GM23338 (cell line): ENCODE data around the gene MC2R. TPM values are rescaled to one million over a fixed set of nuclear protein-coding genes. Genes with fewer than 3 reads are reported as not detected.

Source experiments
- ATAC-seq: fragments of 200-7000 bp; cut with Tn5 transposase; 3 replicates; pipeline ENCODE4 v1.9.1; 2020
- DNase-seq: peaks from one replicate; pipeline ENCODE4 v3.0.0-alpha.2; 2015; ENCODE audit warnings: low spot score
- H2AFZ ChIP-seq: fragments of 200-600 bp; sonication (generic); 2 replicates; pipeline ENCODE4 v1.8.0; 2016; ENCODE audit warnings: antibody characterized with exemption, mild to moderate bottlenecking, moderate library complexity
- H3F3A ChIP-seq: fragments of 200-600 bp; sonication (generic); replicated peaks from 2 replicates; pipeline ENCODE4 v1.8.0; 2017; ENCODE audit warnings: antibody characterized with exemption, mixed run types, low read depth
- H3K27ac ChIP-seq: fragments of 200-600 bp; sonication (generic); 2 replicates; pipeline ENCODE4 v1.6.1; 2016; ENCODE audit warnings: low read depth
- H3K27me3 ChIP-seq: fragments of 200-600 bp; sonication (generic); 2 replicates; pipeline ENCODE4 v1.8.0; 2016; ENCODE audit warnings: mild to moderate bottlenecking, mixed run types, moderate library complexity; ENCODE audit not compliant: insufficient read depth
- H3K36me3 ChIP-seq: fragments of 200-600 bp; sonication (generic); 2 replicates; pipeline ENCODE4 v1.8.0; 2016; ENCODE audit warnings: mild to moderate bottlenecking; ENCODE audit not compliant: insufficient read depth
- H3K4me1 ChIP-seq: fragments of 200-600 bp; sonication (generic); 2 replicates; pipeline ENCODE4 v1.8.0; 2016; ENCODE audit warnings: mild to moderate bottlenecking, moderate library complexity; ENCODE audit not compliant: insufficient read depth
- H3K4me2 ChIP-seq: fragments of 200-600 bp; sonication (generic); 2 replicates; pipeline ENCODE4 v1.7.1; 2017; ENCODE audit warnings: mixed run types
- H3K4me3 ChIP-seq: fragments of 200-600 bp; sonication (generic); 2 replicates; pipeline ENCODE4 v1.6.1; 2016; ENCODE audit warnings: mixed run types
- H3K79me2 ChIP-seq: fragments of 200-600 bp; sonication (generic); replicated peaks from 2 replicates; pipeline ENCODE4 v1.8.0; 2017; ENCODE audit warnings: mild to moderate bottlenecking; ENCODE audit not compliant: insufficient read depth
- H3K9me2 ChIP-seq: fragments of 200-600 bp; sonication (generic); 2 replicates; pipeline ENCODE4 v1.8.0; 2017; ENCODE audit not compliant: insufficient read depth
- H4K20me1 ChIP-seq: fragments of 200-600 bp; sonication (generic); replicated peaks from 2 replicates; pipeline ENCODE4 v1.8.0; 2017; ENCODE audit warnings: mild to moderate bottlenecking; ENCODE audit not compliant: insufficient read depth
- H3K27ac Mint-ChIP-seq: 2 replicates; pipeline ENCODE4 v1.8.0; 2020; ENCODE audit warnings: inconsistent platforms, mild to moderate bottlenecking, moderate library complexity, mixed read lengths
- H3K27me3 Mint-ChIP-seq: 3 replicates; pipeline ENCODE4 v1.8.0; 2022; ENCODE audit warnings: low read depth, mild to moderate bottlenecking, moderate library complexity, mixed read lengths, inconsistent platforms; ENCODE audit not compliant: insufficient read depth, poor library complexity
- H3K36me3 Mint-ChIP-seq: 3 replicates; pipeline ENCODE4 v1.8.0; 2021; ENCODE audit warnings: low read depth, mild to moderate bottlenecking, inconsistent platforms, moderate library complexity, mixed read lengths
- H3K4me1 Mint-ChIP-seq: 3 replicates; pipeline ENCODE4 v1.8.0; 2020; ENCODE audit warnings: mild to moderate bottlenecking, inconsistent platforms, mixed read lengths
- H3K4me3 Mint-ChIP-seq: 3 replicates; pipeline ENCODE4 v1.8.0; 2021; ENCODE audit warnings: moderate library complexity, mild to moderate bottlenecking, inconsistent platforms, mixed read lengths
- H3K9me3 Mint-ChIP-seq: 3 replicates; pipeline ENCODE4 v1.8.0; 2020; ENCODE audit warnings: moderate library complexity, mild to moderate bottlenecking, inconsistent platforms, mixed read lengths
- EZH2 ChIP-seq: fragments of 200-600 bp; sonication (generic); IDR thresholded peaks from one replicate; pipeline ENCODE4 v1.8.0; 2017; ENCODE audit warnings: antibody characterized with exemption, mild to moderate bottlenecking, low read depth; ENCODE audit not compliant: unreplicated experiment
- EZH2phosphoT487 ChIP-seq: fragments of 200-600 bp; sonication (generic); IDR thresholded peaks from one replicate; pipeline ENCODE4 v1.8.1; 2018; ENCODE audit warnings: antibody characterized with exemption; ENCODE audit not compliant: unreplicated experiment
- NANOG ChIP-seq: IDR thresholded peaks from 2 replicates; pipeline ENCODE4 v1.6.1; 2016; ENCODE audit warnings: antibody characterized with exemption, borderline replicate concordance
- POLR2AphosphoS5 ChIP-seq: IDR thresholded peaks from 2 replicates; pipeline ENCODE4 v1.6.1; 2016; ENCODE audit warnings: antibody characterized with exemption, low read depth
- REST ChIP-seq: IDR thresholded peaks from one replicate; pipeline ENCODE4 v1.6.1; 2018; ENCODE audit warnings: antibody characterized with exemption; ENCODE audit not compliant: unreplicated experiment
- STAT1 ChIP-seq: IDR thresholded peaks from one replicate; pipeline ENCODE4 v1.6.1; 2016; ENCODE audit warnings: antibody characterized with exemption; ENCODE audit not compliant: unreplicated experiment
- polyA plus RNA-seq: library from polyadenylated mRNA; unstranded; fragments of >200 nt; fragmentation: Nextera tagmentation; extraction: Ambion mirVana; gene quantifications from 2 replicates; pipeline ENCODE4 v1.2.1, GENCODE V29; 2016
- total RNA-seq: library from RNA; depleted of rRNA; stranded (reverse); fragments of >200 nt; shearing (Covaris generic); gene quantifications from 2 replicates; pipeline ENCODE4 v1.2.3, GENCODE V29; 2014
- TF ChIP-seq, protein P1 (sequence below): fragments of 250-450 bp; sonication (Bioruptor Pico); IDR thresholded peaks from 2 replicates; pipeline ENCODE4 v1.5.0; 2020; ENCODE audit warnings: mild to moderate bottlenecking, moderate library complexity
- TF ChIP-seq, protein P2 (sequence below): IDR thresholded peaks from 2 replicates; pipeline ENCODE4 v1.6.1; 2016; ENCODE audit warnings: antibody characterized with exemption

Gene MC2R
- total and polyA plus RNA-seq, 2 experiments from 2014 or later, result not detected

- TF ChIP-seq REST, result no peak
- TF ChIP-seq POLR2AphosphoS5, result no peak
- TF ChIP-seq EZH2, result no peak
Observed at GRCh38 chr18:13892098-13892497, 23.2 kb downstream of the MC2R start (continued).

GRCh38 chr18:13890761-13891361 is 24.5 kb downstream of the MC2R start:
- DNase-seq, result no peak
- H2AFZ ChIP-seq, result no peak overlapping the region
- no peaks in the 10 kb centered on the region for H3K4me1 ChIP-seq
- TF ChIP-seq, protein P1, sequence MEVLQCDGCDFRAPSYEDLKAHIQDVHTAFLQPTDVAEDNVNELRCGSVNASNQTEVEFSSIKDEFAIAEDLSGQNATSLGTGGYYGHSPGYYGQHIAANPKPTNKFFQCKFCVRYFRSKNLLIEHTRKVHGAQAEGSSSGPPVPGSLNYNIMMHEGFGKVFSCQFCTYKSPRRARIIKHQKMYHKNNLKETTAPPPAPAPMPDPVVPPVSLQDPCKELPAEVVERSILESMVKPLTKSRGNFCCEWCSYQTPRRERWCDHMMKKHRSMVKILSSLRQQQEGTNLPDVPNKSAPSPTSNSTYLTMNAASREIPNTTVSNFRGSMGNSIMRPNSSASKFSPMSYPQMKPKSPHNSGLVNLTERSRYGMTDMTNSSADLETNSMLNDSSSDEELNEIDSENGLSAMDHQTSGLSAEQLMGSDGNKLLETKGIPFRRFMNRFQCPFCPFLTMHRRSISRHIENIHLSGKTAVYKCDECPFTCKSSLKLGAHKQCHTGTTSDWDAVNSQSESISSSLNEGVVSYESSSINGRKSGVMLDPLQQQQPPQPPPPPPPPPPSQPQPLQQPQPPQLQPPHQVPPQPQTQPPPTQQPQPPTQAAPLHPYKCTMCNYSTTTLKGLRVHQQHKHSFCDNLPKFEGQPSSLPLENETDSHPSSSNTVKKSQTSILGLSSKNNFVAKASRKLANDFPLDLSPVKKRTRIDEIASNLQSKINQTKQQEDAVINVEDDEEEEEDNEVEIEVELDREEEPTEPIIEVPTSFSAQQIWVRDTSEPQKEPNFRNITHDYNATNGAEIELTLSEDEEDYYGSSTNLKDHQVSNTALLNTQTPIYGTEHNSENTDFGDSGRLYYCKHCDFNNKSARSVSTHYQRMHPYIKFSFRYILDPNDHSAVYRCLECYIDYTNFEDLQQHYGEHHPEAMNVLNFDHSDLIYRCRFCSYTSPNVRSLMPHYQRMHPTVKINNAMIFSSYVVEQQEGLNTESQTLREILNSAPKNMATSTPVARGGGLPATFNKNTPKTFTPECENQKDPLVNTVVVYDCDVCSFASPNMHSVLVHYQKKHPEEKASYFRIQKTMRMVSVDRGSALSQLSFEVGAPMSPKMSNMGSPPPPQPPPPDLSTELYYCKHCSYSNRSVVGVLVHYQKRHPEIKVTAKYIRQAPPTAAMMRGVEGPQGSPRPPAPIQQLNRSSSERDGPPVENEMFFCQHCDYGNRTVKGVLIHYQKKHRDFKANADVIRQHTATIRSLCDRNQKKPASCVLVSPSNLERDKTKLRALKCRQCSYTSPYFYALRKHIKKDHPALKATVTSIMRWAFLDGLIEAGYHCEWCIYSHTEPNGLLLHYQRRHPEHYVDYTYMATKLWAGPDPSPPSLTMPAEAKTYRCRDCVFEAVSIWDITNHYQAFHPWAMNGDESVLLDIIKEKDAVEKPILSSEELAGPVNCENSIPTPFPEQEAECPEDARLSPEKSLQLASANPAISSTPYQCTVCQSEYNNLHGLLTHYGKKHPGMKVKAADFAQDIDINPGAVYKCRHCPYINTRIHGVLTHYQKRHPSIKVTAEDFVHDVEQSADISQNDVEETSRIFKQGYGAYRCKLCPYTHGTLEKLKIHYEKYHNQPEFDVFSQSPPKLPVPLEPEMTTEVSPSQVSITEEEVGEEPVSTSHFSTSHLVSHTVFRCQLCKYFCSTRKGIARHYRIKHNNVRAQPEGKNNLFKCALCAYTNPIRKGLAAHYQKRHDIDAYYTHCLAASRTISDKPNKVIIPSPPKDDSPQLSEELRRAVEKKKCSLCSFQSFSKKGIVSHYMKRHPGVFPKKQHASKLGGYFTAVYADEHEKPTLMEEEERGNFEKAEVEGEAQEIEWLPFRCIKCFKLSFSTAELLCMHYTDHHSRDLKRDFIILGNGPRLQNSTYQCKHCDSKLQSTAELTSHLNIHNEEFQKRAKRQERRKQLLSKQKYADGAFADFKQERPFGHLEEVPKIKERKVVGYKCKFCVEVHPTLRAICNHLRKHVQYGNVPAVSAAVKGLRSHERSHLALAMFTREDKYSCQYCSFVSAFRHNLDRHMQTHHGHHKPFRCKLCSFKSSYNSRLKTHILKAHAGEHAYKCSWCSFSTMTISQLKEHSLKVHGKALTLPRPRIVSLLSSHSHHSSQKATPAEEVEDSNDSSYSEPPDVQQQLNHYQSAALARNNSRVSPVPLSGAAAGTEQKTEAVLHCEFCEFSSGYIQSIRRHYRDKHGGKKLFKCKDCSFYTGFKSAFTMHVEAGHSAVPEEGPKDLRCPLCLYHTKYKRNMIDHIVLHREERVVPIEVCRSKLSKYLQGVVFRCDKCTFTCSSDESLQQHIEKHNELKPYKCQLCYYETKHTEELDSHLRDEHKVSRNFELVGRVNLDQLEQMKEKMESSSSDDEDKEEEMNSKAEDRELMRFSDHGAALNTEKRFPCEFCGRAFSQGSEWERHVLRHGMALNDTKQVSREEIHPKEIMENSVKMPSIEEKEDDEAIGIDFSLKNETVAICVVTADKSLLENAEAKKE, result no peak
- no peak for TF ChIP-seq EZH2phosphoT487
- no peak for TF ChIP-seq REST
- TF ChIP-seq, protein P2, sequence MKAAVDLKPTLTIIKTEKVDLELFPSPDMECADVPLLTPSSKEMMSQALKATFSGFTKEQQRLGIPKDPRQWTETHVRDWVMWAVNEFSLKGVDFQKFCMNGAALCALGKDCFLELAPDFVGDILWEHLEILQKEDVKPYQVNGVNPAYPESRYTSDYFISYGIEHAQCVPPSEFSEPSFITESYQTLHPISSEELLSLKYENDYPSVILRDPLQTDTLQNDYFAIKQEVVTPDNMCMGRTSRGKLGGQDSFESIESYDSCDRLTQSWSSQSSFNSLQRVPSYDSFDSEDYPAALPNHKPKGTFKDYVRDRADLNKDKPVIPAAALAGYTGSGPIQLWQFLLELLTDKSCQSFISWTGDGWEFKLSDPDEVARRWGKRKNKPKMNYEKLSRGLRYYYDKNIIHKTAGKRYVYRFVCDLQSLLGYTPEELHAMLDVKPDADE, result no peak
- TF ChIP-seq NANOG, result no peak
- TF ChIP-seq EZH2, result no peak
- no peak for TF ChIP-seq STAT1
- H3K9me2 ChIP-seq, result no peaks in the 10 kb centered on the region
- H3F3A ChIP-seq, result no peaks in the 10 kb centered on the region
- Mint-ChIP-seq H3K27me3 (no peaks in the 10 kb centered on the region), H3K27ac (no peak overlapping the region), H3K36me3 (no peaks in the 10 kb centered on the region), H3K4me1 (peaks cover 11% of the 10 kb centered on the region), H3K4me3 (no peak overlapping the region), H3K9me3 (no peaks in the 10 kb centered on the region)
- H3K36me3 ChIP-seq, result no peaks in the 10 kb centered on the region
- H3K4me3 ChIP-seq, result no peak overlapping the region
- H3K79me2 ChIP-seq, result no peaks in the 10 kb centered on the region
- ATAC-seq, result no peak
- no peaks in the 10 kb centered on the region for H4K20me1 ChIP-seq
- no peak overlapping the region for H3K4me2 ChIP-seq
- H3K27me3 ChIP-seq, result no peaks in the 10 kb centered on the region
- H3K27ac ChIP-seq, result no peak overlapping the region
